HEK293 (cell line): ENCODE results near the gene YARS1.
A peak's percentile ranks its signal among the peaks of the same experiment; 100 is the strongest.

Experiments
- CTCF ChIA-PET: fragments of 350-600 bp; formaldehyde crosslinking; extraction: SDS; loops from one replicate; lab custom pipeline; 2021; ENCODE audit warnings: antibody characterized with exemption; lab: Yijun Ruan, JAX
- POLR2A ChIA-PET: fragments of 300-600 bp; formaldehyde crosslinking; extraction: SDS; loops from one replicate; lab custom pipeline; 2020; ENCODE audit warnings: antibody characterized with exemption, inconsistent platforms; lab: Yijun Ruan, JAX
- H3K27ac ChIP-seq: fragments of 200-500 bp; sonication (Bioruptor generic); 2 replicates; pipeline ENCODE4 v1.5.1; 2014; ENCODE audit warnings: low read depth, low read length, control low read depth, inconsistent platforms; ENCODE audit errors: extremely low read depth
- H3K36me3 ChIP-seq, 2 experiments: fragments of 200-500 bp in 1 of 2; sonication (Bioruptor generic) in 1 of 2; 1 replicate in 1 of 2; 2 replicates in 1 of 2; pipeline ENCODE4 v1.5.1; 2014 to 2017; ENCODE audit warnings: inconsistent platforms in 2 of 2, low read length in 2 of 2; ENCODE audit not compliant: control insufficient read depth in 2 of 2, insufficient read depth in 1 of 2
- H3K4me1 ChIP-seq: fragments of 200-500 bp; sonication (Bioruptor generic); 2 replicates; pipeline ENCODE4 v1.5.1; 2014; ENCODE audit warnings: mild to moderate bottlenecking, low read length, inconsistent platforms; ENCODE audit not compliant: control insufficient read depth, insufficient read depth
- H3K4me3 ChIP-seq: 2 replicates; pipeline ENCODE4 v1.5.1; 2011; ENCODE audit warnings: low read depth, mild to moderate bottlenecking, control low read depth, low read length, moderate library complexity
- H3K9me3 ChIP-seq: fragments of 200-500 bp; sonication (Bioruptor generic); 2 replicates; pipeline ENCODE4 v1.5.1; 2014; ENCODE audit warnings: low read depth, low read length, inconsistent platforms; ENCODE audit not compliant: control insufficient read depth, insufficient read depth
- FEZF1 ChIP-seq: fragments of 450-650 bp; formaldehyde crosslinking; IDR thresholded peaks from 2 replicates; pipeline ENCODE4 v1.5.1; 2016; ENCODE audit warnings: missing biosample characterization, missing genetic modification characterization
- HOXA7 ChIP-seq: sonication (generic); formaldehyde crosslinking; IDR thresholded peaks from 2 replicates; pipeline ENCODE4 v1.8.1; 2022; ENCODE audit warnings: missing genetic modification reagents, borderline replicate concordance
- SCRT1 ChIP-seq: fragments of 450-650 bp; formaldehyde crosslinking; IDR thresholded peaks from 2 replicates; pipeline ENCODE4 v1.5.1; 2016; ENCODE audit warnings: missing biosample characterization, missing genetic modification characterization, borderline replicate concordance
- WT1 ChIP-seq: fragments of 450-650 bp; formaldehyde crosslinking; IDR thresholded peaks from 2 replicates; pipeline ENCODE4 v1.5.1; 2016; ENCODE audit warnings: missing biosample characterization, missing genetic modification characterization
- ZNF175 ChIP-seq: fragments of 450-650 bp; formaldehyde crosslinking; IDR thresholded peaks from 2 replicates; pipeline ENCODE4 v1.5.1; 2016; ENCODE audit warnings: missing biosample characterization, missing genetic modification characterization
- ZNF350 ChIP-seq: fragments of 450-650 bp; formaldehyde crosslinking; IDR thresholded peaks from 2 replicates; pipeline ENCODE4 v1.5.0; 2017; ENCODE audit warnings: missing biosample characterization, mild to moderate bottlenecking, missing genetic modification characterization
- ZNF354C ChIP-seq: fragments of 450-650 bp; formaldehyde crosslinking; IDR thresholded peaks from 2 replicates; pipeline ENCODE4 v1.5.1; 2016; ENCODE audit warnings: missing biosample characterization, missing genetic modification characterization, low read depth, borderline replicate concordance
- ZNF596 ChIP-seq: fragments of 450-650 bp; IDR thresholded peaks from 2 replicates; pipeline ENCODE4 v1.5.0; 2018; ENCODE audit warnings: missing biosample characterization, mild to moderate bottlenecking, missing genetic modification characterization, moderate library complexity
- ZNF600 ChIP-seq: fragments of 450-650 bp; formaldehyde crosslinking; IDR thresholded peaks from 2 replicates; pipeline ENCODE4 v1.5.1; 2016; ENCODE audit warnings: missing biosample characterization, missing genetic modification characterization
- ZNF624 ChIP-seq: fragments of 450-650 bp; formaldehyde crosslinking; IDR thresholded peaks from 2 replicates; pipeline ENCODE4 v1.5.1; 2017; ENCODE audit warnings: missing biosample characterization, missing genetic modification characterization
- ZNF629 ChIP-seq: fragments of 450-650 bp; formaldehyde crosslinking; IDR thresholded peaks from 2 replicates; pipeline ENCODE4 v1.5.1; 2017; ENCODE audit warnings: missing biosample characterization, missing genetic modification characterization
- ZNF707 ChIP-seq: fragments of 450-650 bp; formaldehyde crosslinking; IDR thresholded peaks from 2 replicates; pipeline ENCODE4 v1.5.1; 2016; ENCODE audit warnings: missing biosample characterization, missing genetic modification characterization
- ZNF837 ChIP-seq: fragments of 450-650 bp; formaldehyde crosslinking; IDR thresholded peaks from 2 replicates; pipeline ENCODE4 v1.5.1; 2016; ENCODE audit warnings: missing biosample characterization, missing genetic modification characterization
- TF ChIP-seq, protein P1 (sequence below): fragments of 450-650 bp; formaldehyde crosslinking; IDR thresholded peaks from 2 replicates; pipeline ENCODE4; 2016; ENCODE audit warnings: missing biosample characterization, missing genetic modification characterization
- TF ChIP-seq, protein P2 (sequence below): fragments of 450-650 bp; formaldehyde crosslinking; IDR thresholded peaks from 2 replicates; pipeline ENCODE4 v1.5.1; 2017; ENCODE audit warnings: missing biosample characterization, missing genetic modification characterization
- TF ChIP-seq, protein P3 (sequence below): fragments of 450-650 bp; formaldehyde crosslinking; conservative IDR thresholded peaks from 2 replicates; pipeline ENCODE4 v1.5.1; 2016; ENCODE audit warnings: low read depth, missing biosample characterization, missing genetic modification characterization
- TF ChIP-seq, protein P4 (sequence below): fragments of 450-650 bp; IDR thresholded peaks from 2 replicates; pipeline ENCODE4 v1.5.1; 2018; ENCODE audit warnings: missing biosample characterization, missing genetic modification characterization
- TF ChIP-seq, protein P5 (sequence below): fragments of 450-650 bp; formaldehyde crosslinking; optimal IDR thresholded peaks from 2 replicates; pipeline ENCODE3; 2016; ENCODE audit warnings: missing biosample characterization, mild to moderate bottlenecking, missing genetic modification characterization
- TF ChIP-seq, protein P6 (sequence below): fragments of 450-650 bp; formaldehyde crosslinking; IDR thresholded peaks from 2 replicates; pipeline ENCODE4 v1.5.1; 2016; ENCODE audit warnings: missing biosample characterization, missing genetic modification characterization
- TF ChIP-seq, protein P7 (sequence below): fragments of 450-650 bp; formaldehyde crosslinking; IDR thresholded peaks from 2 replicates; pipeline ENCODE4 v1.5.1; 2016; ENCODE audit warnings: missing biosample characterization, missing genetic modification characterization

The YARS1 gene

DNA sequence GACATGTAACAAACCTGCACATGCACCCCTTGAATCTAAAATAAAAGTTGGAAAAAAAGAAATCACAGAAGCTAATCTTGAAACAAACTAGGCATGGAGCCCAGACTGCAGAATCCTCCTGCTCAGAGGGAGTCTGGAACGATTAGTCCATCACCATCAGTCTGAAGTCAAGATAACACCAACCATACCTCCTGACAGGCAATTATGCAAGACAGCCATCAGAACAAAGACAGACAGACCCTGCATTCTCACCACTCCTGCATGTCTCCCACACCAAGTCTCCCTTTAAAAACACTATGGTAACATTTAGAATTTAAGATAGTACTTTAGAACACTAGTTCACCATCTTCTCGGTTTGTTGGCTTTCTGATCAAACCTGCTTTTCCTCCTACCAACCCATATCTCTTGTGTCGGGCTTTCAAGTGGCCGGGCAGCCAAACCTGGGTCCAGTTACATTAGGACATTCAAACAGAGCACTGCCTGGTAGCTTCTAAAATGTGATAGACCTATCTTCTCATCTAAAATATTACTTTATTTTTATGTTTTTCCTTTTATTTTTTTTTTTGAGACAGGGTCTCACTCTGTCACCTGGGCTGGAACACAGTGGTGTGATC is 10.1 kb downstream of the YARS1 start:
- POLR2A ChIA-PET = no interaction called here
- CTCF ChIA-PET = no interaction called here
- H3K4me3 ChIP-seq = no peak overlapping the region
- no peaks in the 10 kb centered on the region for H3K4me1 ChIP-seq
- no peaks in the 10 kb centered on the region for H3K9me3 ChIP-seq
- H3K27ac ChIP-seq = no peak overlapping the region
- H3K36me3 ChIP-seq = peaks cover 19 to 85% of the 10 kb centered on the region in 2 experiments
- TF ChIP-seq WT1 (tag by site-specific recombination) (no peak), ZNF600 (0 out of 2 replicates have a peak, but pooled peaks have one; percentile 20)

DNA sequence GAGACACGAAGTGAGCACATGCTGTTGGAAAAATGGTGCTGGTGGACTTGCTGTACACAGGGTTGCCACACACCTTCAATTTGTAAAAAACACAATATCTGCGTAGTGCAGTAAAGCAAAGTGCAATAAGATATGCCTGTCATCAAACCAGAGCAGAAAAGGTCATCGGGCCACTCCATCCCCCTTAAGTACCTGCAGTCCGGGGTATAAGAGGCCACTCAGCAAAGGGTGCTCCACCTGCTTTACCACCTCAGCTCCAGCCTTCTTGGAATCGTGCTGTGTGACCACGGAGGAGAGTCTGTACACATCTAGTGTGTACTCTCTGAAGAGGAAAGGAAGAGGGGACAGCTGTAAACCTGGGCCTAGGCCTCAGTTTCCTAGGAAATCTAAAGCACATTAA is 10.9 kb downstream of the YARS1 start:
- CTCF ChIA-PET = no interaction called here
- Histone ChIP-seq H3K4me3 (no peak overlapping the region), H3K36me3 (peaks cover 19 to 84% of the 10 kb centered on the region in 2 experiments), H3K9me3 (no peaks in the 10 kb centered on the region), H3K27ac (no peak overlapping the region)
- POLR2A ChIA-PET = no interaction called here
- TF ChIP-seq, protein P1, sequence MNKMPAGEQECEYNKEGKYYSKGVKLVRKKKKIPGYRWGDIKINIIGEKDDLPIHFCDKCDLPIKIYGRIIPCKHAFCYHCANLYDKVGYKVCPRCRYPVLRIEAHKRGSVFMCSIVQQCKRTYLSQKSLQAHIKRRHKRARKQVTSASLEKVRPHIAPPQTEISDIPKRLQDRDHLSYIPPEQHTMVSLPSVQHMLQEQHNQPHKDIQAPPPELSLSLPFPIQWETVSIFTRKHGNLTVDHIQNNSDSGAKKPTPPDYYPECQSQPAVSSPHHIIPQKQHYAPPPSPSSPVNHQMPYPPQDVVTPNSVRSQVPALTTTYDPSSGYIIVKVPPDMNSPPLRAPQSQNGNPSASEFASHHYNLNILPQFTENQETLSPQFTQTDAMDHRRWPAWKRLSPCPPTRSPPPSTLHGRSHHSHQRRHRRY (tag by site-specific recombination) = no peak
- TF ChIP-seq ZNF624 (tag by site-specific recombination) = no peak
- TF ChIP-seq FEZF1 = no peak
- TF ChIP-seq, protein P2, sequence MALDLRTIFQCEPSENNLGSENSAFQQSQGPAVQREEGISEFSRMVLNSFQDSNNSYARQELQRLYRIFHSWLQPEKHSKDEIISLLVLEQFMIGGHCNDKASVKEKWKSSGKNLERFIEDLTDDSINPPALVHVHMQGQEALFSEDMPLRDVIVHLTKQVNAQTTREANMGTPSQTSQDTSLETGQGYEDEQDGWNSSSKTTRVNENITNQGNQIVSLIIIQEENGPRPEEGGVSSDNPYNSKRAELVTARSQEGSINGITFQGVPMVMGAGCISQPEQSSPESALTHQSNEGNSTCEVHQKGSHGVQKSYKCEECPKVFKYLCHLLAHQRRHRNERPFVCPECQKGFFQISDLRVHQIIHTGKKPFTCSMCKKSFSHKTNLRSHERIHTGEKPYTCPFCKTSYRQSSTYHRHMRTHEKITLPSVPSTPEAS = no peak
- no peak for TF ChIP-seq ZNF596 (tag by site-specific recombination)
- TF ChIP-seq ZNF354C (tag by site-specific recombination) = no peak
- TF ChIP-seq, protein P3, sequence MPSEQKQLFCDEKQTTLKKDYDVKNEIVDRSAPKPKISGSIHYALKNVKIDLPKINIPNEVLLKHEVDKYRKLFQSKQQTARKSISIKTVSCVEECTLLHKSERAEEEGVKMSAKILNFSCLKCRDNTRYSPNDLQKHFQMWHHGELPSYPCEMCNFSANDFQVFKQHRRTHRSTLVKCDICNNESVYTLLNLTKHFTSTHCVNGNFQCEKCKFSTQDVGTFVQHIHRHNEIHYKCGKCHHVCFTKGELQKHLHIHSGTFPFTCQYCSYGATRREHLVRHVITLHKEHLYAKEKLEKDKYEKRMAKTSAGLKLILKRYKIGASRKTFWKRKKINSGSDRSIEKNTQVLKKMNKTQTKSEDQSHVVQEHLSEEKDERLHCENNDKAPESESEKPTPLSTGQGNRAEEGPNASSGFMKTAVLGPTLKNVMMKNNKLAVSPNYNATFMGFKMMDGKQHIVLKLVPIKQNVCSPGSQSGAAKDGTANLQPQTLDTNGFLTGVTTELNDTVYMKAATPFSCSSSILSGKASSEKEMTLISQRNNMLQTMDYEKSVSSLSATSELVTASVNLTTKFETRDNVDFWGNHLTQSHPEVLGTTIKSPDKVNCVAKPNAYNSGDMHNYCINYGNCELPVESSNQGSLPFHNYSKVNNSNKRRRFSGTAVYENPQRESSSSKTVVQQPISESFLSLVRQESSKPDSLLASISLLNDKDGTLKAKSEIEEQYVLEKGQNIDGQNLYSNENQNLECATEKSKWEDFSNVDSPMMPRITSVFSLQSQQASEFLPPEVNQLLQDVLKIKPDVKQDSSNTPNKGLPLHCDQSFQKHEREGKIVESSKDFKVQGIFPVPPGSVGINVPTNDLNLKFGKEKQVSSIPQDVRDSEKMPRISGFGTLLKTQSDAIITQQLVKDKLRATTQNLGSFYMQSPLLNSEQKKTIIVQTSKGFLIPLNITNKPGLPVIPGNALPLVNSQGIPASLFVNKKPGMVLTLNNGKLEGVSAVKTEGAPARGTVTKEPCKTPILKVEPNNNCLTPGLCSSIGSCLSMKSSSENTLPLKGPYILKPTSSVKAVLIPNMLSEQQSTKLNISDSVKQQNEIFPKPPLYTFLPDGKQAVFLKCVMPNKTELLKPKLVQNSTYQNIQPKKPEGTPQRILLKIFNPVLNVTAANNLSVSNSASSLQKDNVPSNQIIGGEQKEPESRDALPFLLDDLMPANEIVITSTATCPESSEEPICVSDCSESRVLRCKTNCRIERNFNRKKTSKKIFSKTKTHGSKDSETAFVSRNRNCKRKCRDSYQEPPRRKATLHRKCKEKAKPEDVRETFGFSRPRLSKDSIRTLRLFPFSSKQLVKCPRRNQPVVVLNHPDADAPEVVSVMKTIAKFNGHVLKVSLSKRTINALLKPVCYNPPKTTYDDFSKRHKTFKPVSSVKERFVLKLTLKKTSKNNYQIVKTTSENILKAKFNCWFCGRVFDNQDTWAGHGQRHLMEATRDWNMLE (tag by site-specific recombination) = no peak
- TF ChIP-seq ZNF837 (tag by site-specific recombination) = no peak
- no peak for TF ChIP-seq ZNF707
- no peak for TF ChIP-seq SCRT1 (tag by site-specific recombination)
- TF ChIP-seq, protein P4, sequence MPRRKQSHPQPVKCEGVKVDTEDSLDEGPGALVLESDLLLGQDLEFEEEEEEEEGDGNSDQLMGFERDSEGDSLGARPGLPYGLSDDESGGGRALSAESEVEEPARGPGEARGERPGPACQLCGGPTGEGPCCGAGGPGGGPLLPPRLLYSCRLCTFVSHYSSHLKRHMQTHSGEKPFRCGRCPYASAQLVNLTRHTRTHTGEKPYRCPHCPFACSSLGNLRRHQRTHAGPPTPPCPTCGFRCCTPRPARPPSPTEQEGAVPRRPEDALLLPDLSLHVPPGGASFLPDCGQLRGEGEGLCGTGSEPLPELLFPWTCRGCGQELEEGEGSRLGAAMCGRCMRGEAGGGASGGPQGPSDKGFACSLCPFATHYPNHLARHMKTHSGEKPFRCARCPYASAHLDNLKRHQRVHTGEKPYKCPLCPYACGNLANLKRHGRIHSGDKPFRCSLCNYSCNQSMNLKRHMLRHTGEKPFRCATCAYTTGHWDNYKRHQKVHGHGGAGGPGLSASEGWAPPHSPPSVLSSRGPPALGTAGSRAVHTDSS = no peak
- TF ChIP-seq, protein P5, sequence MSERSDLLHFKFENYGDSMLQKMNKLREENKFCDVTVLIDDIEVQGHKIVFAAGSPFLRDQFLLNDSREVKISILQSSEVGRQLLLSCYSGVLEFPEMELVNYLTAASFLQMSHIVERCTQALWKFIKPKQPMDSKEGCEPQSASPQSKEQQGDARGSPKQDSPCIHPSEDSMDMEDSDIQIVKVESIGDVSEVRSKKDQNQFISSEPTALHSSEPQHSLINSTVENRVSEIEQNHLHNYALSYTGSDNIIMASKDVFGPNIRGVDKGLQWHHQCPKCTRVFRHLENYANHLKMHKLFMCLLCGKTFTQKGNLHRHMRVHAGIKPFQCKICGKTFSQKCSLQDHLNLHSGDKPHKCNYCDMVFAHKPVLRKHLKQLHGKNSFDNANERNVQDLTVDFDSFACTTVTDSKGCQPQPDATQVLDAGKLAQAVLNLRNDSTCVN (tag by site-specific recombination) = no peak
- TF ChIP-seq ZNF629 (tag by site-specific recombination) = no peak
- TF ChIP-seq, protein P6, sequence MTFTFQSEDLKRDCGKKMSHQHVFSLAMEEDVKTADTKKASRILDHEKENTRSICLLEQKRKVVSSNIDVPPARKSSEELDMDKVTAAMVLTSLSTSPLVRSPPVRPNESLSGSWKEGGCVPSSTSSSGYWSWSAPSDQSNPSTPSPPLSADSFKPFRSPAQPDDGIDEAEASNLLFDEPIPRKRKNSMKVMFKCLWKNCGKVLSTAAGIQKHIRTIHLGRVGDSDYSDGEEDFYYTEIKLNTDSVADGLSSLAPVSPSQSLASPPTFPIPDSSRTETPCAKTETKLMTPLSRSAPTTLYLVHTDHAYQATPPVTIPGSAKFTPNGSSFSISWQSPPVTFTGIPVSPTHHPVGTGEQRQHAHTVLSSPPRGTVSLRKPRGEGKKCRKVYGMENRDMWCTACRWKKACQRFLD (tag by site-specific recombination) = no peak
- no peak for TF ChIP-seq ZNF175 (tag by site-specific recombination)
- TF ChIP-seq, protein P7, sequence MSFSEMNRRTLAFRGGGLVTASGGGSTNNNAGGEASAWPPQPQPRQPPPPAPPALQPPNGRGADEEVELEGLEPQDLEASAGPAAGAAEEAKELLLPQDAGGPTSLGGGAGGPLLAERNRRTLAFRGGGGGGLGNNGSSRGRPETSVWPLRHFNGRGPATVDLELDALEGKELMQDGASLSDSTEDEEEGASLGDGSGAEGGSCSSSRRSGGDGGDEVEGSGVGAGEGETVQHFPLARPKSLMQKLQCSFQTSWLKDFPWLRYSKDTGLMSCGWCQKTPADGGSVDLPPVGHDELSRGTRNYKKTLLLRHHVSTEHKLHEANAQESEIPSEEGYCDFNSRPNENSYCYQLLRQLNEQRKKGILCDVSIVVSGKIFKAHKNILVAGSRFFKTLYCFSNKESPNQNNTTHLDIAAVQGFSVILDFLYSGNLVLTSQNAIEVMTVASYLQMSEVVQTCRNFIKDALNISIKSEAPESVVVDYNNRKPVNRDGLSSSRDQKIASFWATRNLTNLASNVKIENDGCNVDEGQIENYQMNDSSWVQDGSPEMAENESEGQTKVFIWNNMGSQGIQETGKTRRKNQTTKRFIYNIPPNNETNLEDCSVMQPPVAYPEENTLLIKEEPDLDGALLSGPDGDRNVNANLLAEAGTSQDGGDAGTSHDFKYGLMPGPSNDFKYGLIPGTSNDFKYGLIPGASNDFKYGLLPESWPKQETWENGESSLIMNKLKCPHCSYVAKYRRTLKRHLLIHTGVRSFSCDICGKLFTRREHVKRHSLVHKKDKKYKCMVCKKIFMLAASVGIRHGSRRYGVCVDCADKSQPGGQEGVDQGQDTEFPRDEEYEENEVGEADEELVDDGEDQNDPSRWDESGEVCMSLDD (tag by site-specific recombination) = no peak
- TF ChIP-seq ZNF350 (tag by site-specific recombination) = no peak
- no peak for TF ChIP-seq HOXA7 (CRISPR knock-in tag)
- TF ChIP-seq, all 188 proteins: peak for 0
- no peaks in the 10 kb centered on the region for H3K4me1 ChIP-seq
